Erythroblast (primary cell): ENCODE results near the gene HIF3A.
"Not testable (repeated sequence)": the region's sequence is repeated elsewhere in the genome, so short reads cannot be mapped to it uniquely, and the experiment has no call there.

Experiments
- GATA1 ChIP-seq: IDR thresholded peaks from 2 replicates; pipeline ENCODE4 v1.6.1; 2011; ENCODE audit warnings: low read depth, mild to moderate bottlenecking, control low read depth, low read length, moderate library complexity
- POLR2A ChIP-seq: IDR thresholded peaks from 2 replicates; pipeline ENCODE4 v1.6.1; 2011; ENCODE audit warnings: mild to moderate bottlenecking, low read length

GRCh38 chr19:46375476-46376067 is 78.7 kb downstream of the HIF3A start:
- TF ChIP-seq POLR2A, GATA1: not testable (repeated sequence)
